ENCODE data around the gene GPANK1. TPM values are rescaled to one million over a fixed set of nuclear protein-coding genes. Genes with fewer than 3 reads are reported as not detected.

GPANK1 gene
- total and polyA plus RNA-seq, 10 of the 15 experiments (the other 5 are each of a cell fraction or from before 2014, with no cell fraction given), result 11.7 to 36.3 (median 17.5) TPM

DNA sequence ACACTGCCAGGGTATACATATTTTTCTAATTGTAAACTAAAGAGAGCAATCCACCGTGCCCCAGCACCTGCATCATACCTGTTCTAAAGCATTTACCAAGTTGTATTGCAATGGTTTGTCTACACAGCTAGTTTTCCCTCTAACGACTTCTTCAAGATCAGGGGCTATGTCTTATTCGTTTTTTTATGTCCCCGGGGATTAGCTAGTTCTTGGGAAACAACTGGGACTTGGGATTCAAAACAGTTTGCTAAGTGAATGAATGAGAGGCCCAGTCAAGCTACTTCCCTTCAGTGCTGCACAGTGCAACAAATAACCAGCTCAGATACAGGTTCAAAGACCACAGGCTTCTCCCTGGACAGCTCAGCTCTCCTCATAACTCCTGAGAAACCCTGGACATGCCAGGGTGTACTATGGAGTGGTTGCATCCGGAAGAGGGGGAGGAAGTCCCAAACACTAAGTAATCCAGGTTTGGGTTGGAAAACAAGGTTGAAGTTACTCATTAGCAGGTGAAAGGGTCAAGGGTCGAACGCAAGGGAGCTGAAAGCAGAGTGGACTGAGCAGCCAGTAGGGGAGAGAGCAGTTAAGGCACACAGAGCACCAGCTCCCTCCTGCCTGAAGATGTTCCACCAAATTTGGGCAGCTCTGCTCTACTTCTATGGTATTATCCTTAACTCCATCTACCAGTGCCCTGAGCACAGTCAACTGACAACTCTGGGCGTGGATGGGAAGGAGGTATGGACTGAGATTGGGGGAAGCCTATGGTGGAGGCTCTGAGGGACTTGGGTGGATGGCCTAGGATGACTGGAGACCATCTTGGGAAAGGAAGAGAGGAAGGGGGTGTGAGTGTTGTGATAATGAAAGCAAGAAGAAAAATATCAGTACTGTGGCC lies 9.2 kb downstream of the GPANK1 start, which contains the start of gene APOM:
APOM (plus strand) TSS at position 546 of the 889 bp plus-strand sequence; CDS start at position 619, 73 bp downstream.
- DNase-seq (ENCODE audit: low read depth, low spot score) (no peak), ATAC-seq (no peak), FAIRE-seq (no peak)
- Histone ChIP-seq H2AFZ (ENCODE audit: control insufficient read depth, low read depth, low read length) (no peak within 1 kb of the TSS), H3K36me3 (ENCODE audit: control insufficient read depth in 2 of 2, insufficient read depth in 2 of 2, low read length in 1 of 2) (peaks cover 0 to 5% of the 10 kb centered on the region in 2 experiments; a peak in 3 of 4 replicates), H4K20me1 (ENCODE audit: control insufficient read depth, insufficient read depth) (no peaks in the 10 kb centered on the region), H3K4me2 (ENCODE audit: control insufficient read depth, insufficient read depth) (no peak within 1 kb of the TSS; the same call in 1 of the 2 replicates), H3K27ac (ENCODE audit: control insufficient read depth, insufficient read depth) (no peak within 1 kb of the TSS), H3K9ac (ENCODE audit: control insufficient read depth, insufficient read depth, low read length) (no peak within 1 kb of the TSS), H3K9me3 (replicated peaks; ENCODE audit: control insufficient read depth, insufficient read depth, low read length) (no peaks in the 10 kb centered on the region; the same call in 2 of the 3 replicates), H3K4me3 (no peak within 1 kb of the TSS), H3K27me3 (replicated peaks in 1 of 2; ENCODE audit: control insufficient read depth in 2 of 2, insufficient read depth in 2 of 2, low read length in 1 of 2) (no peaks in the 10 kb centered on the region), H3K4me1 (ENCODE audit: control insufficient read depth, insufficient read depth, low read length) (peaks cover 20% of the 10 kb centered on the region), H3K79me2 (ENCODE audit: control insufficient read depth, insufficient read depth, low read length) (peaks cover 59% of the 10 kb centered on the region)
- BruUV-seq (replicated peaks), result no TSS peak
- CTCF ChIA-PET, result interaction anchor here (0.6 to 1.9 kb wide), 2 partner anchors 48 to 114 kb away, joined by 3 to 4 read pairs; partner anchors contain the start of gene ABHD16A
- intact Hi-C loops (cut with micrococcal nuclease; ENCODE audit: unreplicated experiment) (no loop called here), in situ Hi-C loops (cut with MboI) (no loop called here)
- POLR2A ChIA-PET, result interaction anchor here (1.0 to 6.3 kb wide), 5 partner anchors 7 to 243 kb away, joined by 3 to 107 read pairs (median 6); partner anchors contain the start of genes C6orf47, CSNK2B and GPANK1
- 82% methylated on average over 8 of the region's 8 CpGs for WGBS (ENCODE audit: insufficient coverage, insufficient replicate concordance, low lambda C conversion rate, missing lambda C conversion rate)
- RAD21 ChIA-PET (ENCODE audit: unreplicated experiment), result no interaction called here
- SMC1A ChIA-PET (ENCODE audit: uncharacterized antibody, unreplicated experiment), result interaction anchor here (0.5 to 5.0 kb wide), 3 partner anchors 9 to 183 kb away, joined by 4 to 31 read pairs (median 4); partner anchors contain the start of gene GPANK1
- TF ChIP-seq MXI1 (IDR thresholded peaks at IDR 0.05; ENCODE audit: low read depth, low read length) (no peak), SIX5 (IDR thresholded peaks at IDR 0.05; ENCODE audit: low read depth, low read length, severe bottlenecking) (no peak), STAT1 (conservative IDR thresholded peaks at IDR 0.05) (no peak), KAT2A (conservative IDR thresholded peaks at IDR 0.05; ENCODE audit: control insufficient read depth, low read depth, low read length) (no peak), RUNX3 (IDR thresholded peaks at IDR 0.05; ENCODE audit: low read length) (no peak), IKZF1 (conservative IDR thresholded peaks at IDR 0.05) (no peak)
- TF ChIP-seq, protein P1, sequence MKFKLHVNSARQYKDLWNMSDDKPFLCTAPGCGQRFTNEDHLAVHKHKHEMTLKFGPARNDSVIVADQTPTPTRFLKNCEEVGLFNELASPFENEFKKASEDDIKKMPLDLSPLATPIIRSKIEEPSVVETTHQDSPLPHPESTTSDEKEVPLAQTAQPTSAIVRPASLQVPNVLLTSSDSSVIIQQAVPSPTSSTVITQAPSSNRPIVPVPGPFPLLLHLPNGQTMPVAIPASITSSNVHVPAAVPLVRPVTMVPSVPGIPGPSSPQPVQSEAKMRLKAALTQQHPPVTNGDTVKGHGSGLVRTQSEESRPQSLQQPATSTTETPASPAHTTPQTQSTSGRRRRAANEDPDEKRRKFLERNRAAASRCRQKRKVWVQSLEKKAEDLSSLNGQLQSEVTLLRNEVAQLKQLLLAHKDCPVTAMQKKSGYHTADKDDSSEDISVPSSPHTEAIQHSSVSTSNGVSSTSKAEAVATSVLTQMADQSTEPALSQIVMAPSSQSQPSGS (IDR thresholded peaks at IDR 0.05; ENCODE audit: low read length), result no peak
- TF ChIP-seq, protein P2, sequence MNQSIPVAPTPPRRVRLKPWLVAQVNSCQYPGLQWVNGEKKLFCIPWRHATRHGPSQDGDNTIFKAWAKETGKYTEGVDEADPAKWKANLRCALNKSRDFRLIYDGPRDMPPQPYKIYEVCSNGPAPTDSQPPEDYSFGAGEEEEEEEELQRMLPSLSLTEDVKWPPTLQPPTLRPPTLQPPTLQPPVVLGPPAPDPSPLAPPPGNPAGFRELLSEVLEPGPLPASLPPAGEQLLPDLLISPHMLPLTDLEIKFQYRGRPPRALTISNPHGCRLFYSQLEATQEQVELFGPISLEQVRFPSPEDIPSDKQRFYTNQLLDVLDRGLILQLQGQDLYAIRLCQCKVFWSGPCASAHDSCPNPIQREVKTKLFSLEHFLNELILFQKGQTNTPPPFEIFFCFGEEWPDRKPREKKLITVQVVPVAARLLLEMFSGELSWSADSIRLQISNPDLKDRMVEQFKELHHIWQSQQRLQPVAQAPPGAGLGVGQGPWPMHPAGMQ (IDR thresholded peaks at IDR 0.05; ENCODE audit: borderline replicate concordance), result no peak

All from GM12878 (cell line).